Measurements from ENCODE around the gene CUEDC1. TPM values are rescaled to one million over a fixed set of nuclear protein-coding genes. Genes with fewer than 3 reads are reported as not detected.

The CUEDC1 gene
- total and polyA plus RNA-seq, 2 donors: 14.9 to 57.1 TPM

- H3K4me1 ChIP-seq (ENCODE audit: insufficient read depth): peaks cover 2% of the 10 kb centered on the region
- no peaks in the 10 kb centered on the region for H3K36me3 ChIP-seq (ENCODE audit: insufficient read depth)
- 74% methylated on average over 8 of the region's 8 CpGs for WGBS
- no peak for DNase-seq (ENCODE audit: extremely low spot score)
- H3K4me3 ChIP-seq (ENCODE audit: low read depth, low read length): no peak overlapping the region
- no peak overlapping the region for H3K27ac ChIP-seq (ENCODE audit: low read depth)
Observed at GRCh38 chr17:57811638-57812280, 143.5 kb downstream of the CUEDC1 start.

Small RNA genes within 50 kb of the gene (small RNA-seq; reads per million reads assigned to genes)
- gene AC015813.4: not detected

Other genes starting within 250 kb of the CUEDC1 start
- gene CCDC182, start 210.1 kb downstream of the CUEDC1 start, total RNA-seq: not detected
- not detected for gene CCDC182, start 210.1 kb downstream of the CUEDC1 start, polyA plus RNA-seq
- gene MRPS23, start 105.4 kb downstream of the CUEDC1 start, total RNA-seq: 17.3 TPM
- gene MRPS23, start 105.4 kb downstream of the CUEDC1 start, polyA plus RNA-seq: 41.2 TPM
- gene VEZF1, start 32.8 kb upstream of the CUEDC1 start, total RNA-seq: 84.5 TPM
- 58.7 TPM for gene VEZF1, start 32.8 kb upstream of the CUEDC1 start, polyA plus RNA-seq
- gene SRSF1, start 51.8 kb upstream of the CUEDC1 start, total RNA-seq: 317 TPM
- 122 TPM for gene SRSF1, start 51.8 kb upstream of the CUEDC1 start, polyA plus RNA-seq
- gene DYNLL2, start 128.0 kb upstream of the CUEDC1 start, total RNA-seq: 16.8 TPM
- gene DYNLL2, start 128.0 kb upstream of the CUEDC1 start, polyA plus RNA-seq: 38.5 TPM
- not detected for gene OR4D1, start 193.0 kb upstream of the CUEDC1 start, total RNA-seq
- gene OR4D1, start 193.0 kb upstream of the CUEDC1 start, polyA plus RNA-seq: not detected
- not detected for gene OR4D2, start 211.6 kb upstream of the CUEDC1 start, total RNA-seq
- not detected for gene OR4D2, start 211.6 kb upstream of the CUEDC1 start, polyA plus RNA-seq
- gene EPX, start 237.3 kb upstream of the CUEDC1 start, total RNA-seq: 0.11 TPM
- gene EPX, start 237.3 kb upstream of the CUEDC1 start, polyA plus RNA-seq: not detected

Measured in urinary bladder (tissue), 4 donors.